Measurements from ENCODE around the gene PLXNA2.

PLXNA2 gene

GRCh38 chr1:208194944-208195343 lies 49.2 kb downstream of the PLXNA2 start:
- Histone ChIP-seq H3K36me3 (ENCODE audit: insufficient read depth, low read depth, low read length) (no peaks in the 10 kb centered on the region), H3K9me3 (ENCODE audit: insufficient read depth, low read depth, low read length) (no peaks in the 10 kb centered on the region), H3K27ac (ENCODE audit: low read length) (no peak overlapping the region), H3K27me3 (ENCODE audit: insufficient read depth, low read length) (no peaks in the 10 kb centered on the region), H3K4me3 (ENCODE audit: low read length) (no peak overlapping the region), H3K4me1 (ENCODE audit: insufficient read depth, low read length) (no peaks in the 10 kb centered on the region; the same call in 1 of the 2 replicates), H3K9ac (ENCODE audit: low read depth, low read length) (no peak overlapping the region)

- Histone ChIP-seq H3K4me1 (ENCODE audit: insufficient read depth, low read length) (no peaks in the 10 kb centered on the region; the same call in 1 of the 2 replicates), H3K27ac (ENCODE audit: low read length) (no peak overlapping the region), H3K9ac (ENCODE audit: low read depth, low read length) (no peak overlapping the region), H3K27me3 (ENCODE audit: insufficient read depth, low read length) (no peaks in the 10 kb centered on the region), H3K9me3 (ENCODE audit: insufficient read depth, low read depth, low read length) (no peaks in the 10 kb centered on the region), H3K36me3 (ENCODE audit: insufficient read depth, low read depth, low read length) (no peaks in the 10 kb centered on the region), H3K4me3 (ENCODE audit: low read length) (no peak overlapping the region)
Measured at GRCh38 chr1:208192995-208193394, 51.2 kb downstream of the PLXNA2 start.

- Histone ChIP-seq H3K27ac (ENCODE audit: low read length) (no peak overlapping the region), H3K27me3 (ENCODE audit: insufficient read depth, low read length) (no peaks in the 10 kb centered on the region), H3K9ac (ENCODE audit: low read depth, low read length) (no peak overlapping the region), H3K4me1 (ENCODE audit: insufficient read depth, low read length) (no peaks in the 10 kb centered on the region), H3K36me3 (ENCODE audit: insufficient read depth, low read depth, low read length) (no peaks in the 10 kb centered on the region), H3K9me3 (ENCODE audit: insufficient read depth, low read depth, low read length) (no peaks in the 10 kb centered on the region), H3K4me3 (ENCODE audit: low read length) (no peak overlapping the region)
Measured at GRCh38 chr1:208190784-208191183, 53.4 kb downstream of the PLXNA2 start.

GRCh38 chr1:208189716-208190115 lies 54.5 kb downstream of the PLXNA2 start:
- no peaks in the 10 kb centered on the region for H3K4me1 ChIP-seq (ENCODE audit: insufficient read depth, low read length)
- no peaks in the 10 kb centered on the region for H3K27me3 ChIP-seq (ENCODE audit: insufficient read depth, low read length)
- no peak overlapping the region for H3K4me3 ChIP-seq (ENCODE audit: low read length)
- H3K9me3 ChIP-seq (ENCODE audit: insufficient read depth, low read depth, low read length), result no peaks in the 10 kb centered on the region
- H3K36me3 ChIP-seq (ENCODE audit: insufficient read depth, low read depth, low read length), result no peaks in the 10 kb centered on the region
- H3K9ac ChIP-seq (ENCODE audit: low read depth, low read length), result no peak overlapping the region
- no peak overlapping the region for H3K27ac ChIP-seq (ENCODE audit: low read length)

- Histone ChIP-seq H3K4me3 (ENCODE audit: low read length) (no peak overlapping the region), H3K9ac (ENCODE audit: low read depth, low read length) (no peak overlapping the region), H3K27me3 (ENCODE audit: insufficient read depth, low read length) (no peaks in the 10 kb centered on the region), H3K27ac (ENCODE audit: low read length) (no peak overlapping the region), H3K36me3 (ENCODE audit: insufficient read depth, low read depth, low read length) (no peaks in the 10 kb centered on the region), H3K4me1 (ENCODE audit: insufficient read depth, low read length) (no peaks in the 10 kb centered on the region), H3K9me3 (ENCODE audit: insufficient read depth, low read depth, low read length) (no peaks in the 10 kb centered on the region)
Measured at GRCh38 chr1:208189183-208189582, 55.0 kb downstream of the PLXNA2 start.

- no peak overlapping the region for H3K27ac ChIP-seq (ENCODE audit: low read length)
- H3K27me3 ChIP-seq (ENCODE audit: insufficient read depth, low read length), result no peaks in the 10 kb centered on the region
- no peaks in the 10 kb centered on the region for H3K4me1 ChIP-seq (ENCODE audit: insufficient read depth, low read length)
- no peaks in the 10 kb centered on the region for H3K36me3 ChIP-seq (ENCODE audit: insufficient read depth, low read depth, low read length)
- H3K9ac ChIP-seq (ENCODE audit: low read depth, low read length), result no peak overlapping the region
- no peak overlapping the region for H3K4me3 ChIP-seq (ENCODE audit: low read length)
- no peaks in the 10 kb centered on the region for H3K9me3 ChIP-seq (ENCODE audit: insufficient read depth, low read depth, low read length)
Measured at GRCh38 chr1:208188607-208189006, 55.6 kb downstream of the PLXNA2 start.

DNA sequence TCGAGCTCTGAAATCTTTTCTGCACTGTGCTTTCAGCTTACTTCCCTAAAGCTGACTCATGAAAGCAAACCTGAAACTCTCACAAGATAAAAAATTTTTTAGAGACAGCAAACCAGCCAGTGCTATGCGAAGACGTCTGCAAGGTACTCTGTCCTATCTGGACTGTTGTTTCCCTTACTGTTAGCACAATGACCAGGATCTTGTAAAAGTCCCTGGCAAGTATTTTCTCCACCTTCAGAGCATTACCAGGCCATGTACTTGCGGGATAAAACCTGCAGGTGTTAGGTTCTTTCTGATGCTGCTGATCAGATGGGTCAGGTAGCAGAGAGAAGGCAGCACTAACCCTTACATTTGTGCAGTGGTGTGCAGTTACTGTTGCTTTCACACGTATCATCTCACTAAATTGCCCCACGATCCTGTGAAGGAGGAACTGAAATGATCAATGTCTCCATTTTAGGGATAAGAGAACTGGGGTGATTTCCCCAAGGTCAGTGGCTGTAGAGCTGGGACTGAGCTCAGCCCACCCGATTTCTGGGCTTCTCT lies 56.6 kb downstream of the PLXNA2 start:
- Histone ChIP-seq H3K9me3 (ENCODE audit: insufficient read depth, low read depth, low read length) (no peaks in the 10 kb centered on the region), H3K4me3 (ENCODE audit: low read length) (no peak overlapping the region), H3K27me3 (ENCODE audit: insufficient read depth, low read length) (no peaks in the 10 kb centered on the region), H3K27ac (ENCODE audit: low read length) (no peak overlapping the region), H3K36me3 (ENCODE audit: insufficient read depth, low read depth, low read length) (no peaks in the 10 kb centered on the region), H3K4me1 (ENCODE audit: insufficient read depth, low read length) (no peaks in the 10 kb centered on the region), H3K9ac (ENCODE audit: low read depth, low read length) (no peak overlapping the region)

GRCh38 chr1:208185801-208186231 lies 58.4 kb downstream of the PLXNA2 start:
- no peaks in the 10 kb centered on the region for H3K36me3 ChIP-seq (ENCODE audit: insufficient read depth, low read depth, low read length)
- no peaks in the 10 kb centered on the region for H3K9me3 ChIP-seq (ENCODE audit: insufficient read depth, low read depth, low read length)
- no peak overlapping the region for H3K4me3 ChIP-seq (ENCODE audit: low read length)
- no peaks in the 10 kb centered on the region for H3K4me1 ChIP-seq (ENCODE audit: insufficient read depth, low read length)
- no peak overlapping the region for H3K27ac ChIP-seq (ENCODE audit: low read length)
- no peak overlapping the region for H3K9ac ChIP-seq (ENCODE audit: low read depth, low read length)
- H3K27me3 ChIP-seq (ENCODE audit: insufficient read depth, low read length), result no peaks in the 10 kb centered on the region

GRCh38 chr1:208184966-208185654 lies 59.1 kb downstream of the PLXNA2 start:
- Histone ChIP-seq H3K27me3 (ENCODE audit: insufficient read depth, low read length) (no peaks in the 10 kb centered on the region), H3K4me3 (ENCODE audit: low read length) (no peak overlapping the region), H3K9me3 (ENCODE audit: insufficient read depth, low read depth, low read length) (no peaks in the 10 kb centered on the region), H3K9ac (ENCODE audit: low read depth, low read length) (no peak overlapping the region), H3K4me1 (ENCODE audit: insufficient read depth, low read length) (no peaks in the 10 kb centered on the region), H3K36me3 (ENCODE audit: insufficient read depth, low read depth, low read length) (no peaks in the 10 kb centered on the region), H3K27ac (ENCODE audit: low read length) (no peak overlapping the region)

DNA sequence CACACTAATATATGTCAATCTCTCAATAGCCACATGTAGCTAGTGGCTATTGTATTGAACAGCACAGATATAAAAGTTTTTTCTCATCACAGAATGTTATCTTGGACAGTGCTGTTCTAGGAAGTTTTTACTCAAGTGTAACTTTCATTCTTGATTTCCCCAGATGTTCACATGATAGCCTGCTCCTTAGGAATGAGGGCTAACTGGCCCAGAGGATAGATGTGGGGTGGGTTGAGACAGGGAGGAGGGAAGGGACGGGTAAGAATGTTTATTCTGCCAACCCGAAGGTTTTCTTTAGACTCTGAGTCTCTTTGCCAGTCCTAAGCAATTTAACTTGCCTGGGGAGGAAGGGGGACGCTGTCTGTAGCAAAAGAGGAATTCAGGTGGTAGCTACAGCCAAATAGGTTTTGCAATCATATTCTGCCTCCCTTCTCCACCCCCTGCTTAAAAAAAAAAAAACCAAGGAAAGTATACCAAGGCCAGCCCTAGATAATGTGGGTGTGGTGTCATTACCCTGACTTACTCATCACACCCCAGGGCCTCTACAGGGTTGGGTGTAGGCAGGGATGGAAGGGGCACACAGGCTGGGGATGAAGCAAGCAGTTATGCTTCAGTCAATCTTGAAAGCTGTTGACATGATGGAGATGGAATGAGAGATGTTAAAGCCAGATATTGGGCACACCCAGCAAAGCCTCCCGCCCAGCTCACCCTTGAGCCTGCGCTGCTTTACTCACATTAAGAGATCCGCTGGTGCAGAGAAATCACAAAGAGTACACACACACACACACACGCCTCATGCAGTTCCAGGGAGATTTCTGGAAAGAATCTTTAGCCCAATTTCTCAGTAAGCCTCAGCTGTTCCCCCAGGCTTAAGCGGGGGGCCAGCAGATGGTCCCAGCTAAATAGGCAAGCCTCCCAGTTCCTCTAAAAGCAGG lies 59.9 kb downstream of the PLXNA2 start:
- H3K27me3 ChIP-seq (ENCODE audit: insufficient read depth, low read length), result no peaks in the 10 kb centered on the region
- H3K9ac ChIP-seq (ENCODE audit: low read depth, low read length), result no peak overlapping the region
- peaks cover 8% of the 10 kb centered on the region; the same call in 1 of the 2 replicates for H3K4me1 ChIP-seq (ENCODE audit: insufficient read depth, low read length)
- no peaks in the 10 kb centered on the region for H3K9me3 ChIP-seq (ENCODE audit: insufficient read depth, low read depth, low read length)
- no peaks in the 10 kb centered on the region for H3K36me3 ChIP-seq (ENCODE audit: insufficient read depth, low read depth, low read length)
- no peak overlapping the region for H3K27ac ChIP-seq (ENCODE audit: low read length)
- H3K4me3 ChIP-seq (ENCODE audit: low read length), result no peak overlapping the region

- Histone ChIP-seq H3K9me3 (ENCODE audit: insufficient read depth, low read depth, low read length) (no peaks in the 10 kb centered on the region), H3K27ac (ENCODE audit: low read length) (no peak overlapping the region), H3K27me3 (ENCODE audit: insufficient read depth, low read length) (no peaks in the 10 kb centered on the region), H3K9ac (ENCODE audit: low read depth, low read length) (no peak overlapping the region), H3K4me3 (ENCODE audit: low read length) (no peak overlapping the region), H3K4me1 (ENCODE audit: insufficient read depth, low read length) (peaks cover 14% of the 10 kb centered on the region), H3K36me3 (ENCODE audit: insufficient read depth, low read depth, low read length) (no peaks in the 10 kb centered on the region)
Measured at GRCh38 chr1:208182880-208183645, 61.1 kb downstream of the PLXNA2 start.

All from iPS-20b (cell line).